Measurements from ENCODE around the gene FFAR1.
A peak's percentile ranks its signal among the peaks of the same experiment; 100 is the strongest.
"Not testable (repeated sequence)": the region's sequence is repeated elsewhere in the genome, so short reads cannot be mapped to it uniquely, and the experiment has no call there.

Gene FFAR1

DNA sequence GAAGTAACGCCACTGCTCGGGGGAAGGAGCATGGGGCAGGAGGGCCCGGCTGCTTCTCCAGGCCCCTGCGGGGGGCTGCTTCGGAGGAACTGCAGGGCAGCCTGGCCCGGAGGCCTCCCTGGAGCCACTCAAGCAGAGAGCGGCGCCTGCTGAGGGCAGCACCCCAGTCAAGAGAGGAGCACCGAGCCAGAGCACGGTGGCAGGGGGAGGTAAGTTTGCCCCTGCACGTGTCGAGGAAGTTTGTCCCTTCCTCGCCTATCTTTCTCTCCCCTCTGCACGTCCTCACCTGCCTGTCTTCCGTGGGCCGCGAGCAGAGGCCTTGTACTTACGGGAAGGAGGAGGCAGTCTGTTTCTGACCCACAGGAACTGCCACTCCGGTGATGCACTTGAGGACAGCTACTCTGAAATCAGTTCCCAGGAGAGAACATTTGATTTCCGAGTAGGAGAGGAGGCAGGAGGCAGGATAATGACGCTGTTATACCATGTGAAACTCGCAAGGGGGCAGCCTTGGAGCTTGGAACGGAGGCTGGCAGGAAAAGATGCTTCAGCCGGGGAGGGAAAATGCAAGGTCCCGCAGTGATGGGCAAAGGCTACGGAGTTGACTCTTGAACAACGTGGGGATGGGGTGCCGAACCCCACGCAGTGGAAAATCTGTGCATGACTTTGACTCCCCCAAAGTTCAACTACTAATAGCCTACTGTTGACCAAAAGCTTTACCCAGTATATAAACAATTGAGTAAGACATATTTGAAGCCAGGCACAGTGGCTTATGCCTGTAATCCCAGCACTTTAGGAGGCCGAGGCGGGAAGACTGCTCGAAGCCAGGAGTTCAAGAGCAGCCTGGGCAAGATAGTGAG is 5.0 kb downstream of the FFAR1 start:
- DNase-seq = peak; percentile 66 to 81
- TF ChIP-seq GATA1 (IDR thresholded peaks at IDR 0.05; ENCODE audit: low read depth, low read length) (no peak), POLR2A (IDR thresholded peaks at IDR 0.05; ENCODE audit: low read length) (no peak)

GRCh38 chr19:35353635-35354034 is 5.9 kb downstream of the FFAR1 start:
- DNase-seq = no peak
- TF ChIP-seq POLR2A (IDR thresholded peaks at IDR 0.05; ENCODE audit: low read length) (no peak), GATA1 (IDR thresholded peaks at IDR 0.05; ENCODE audit: low read depth, low read length) (no peak)

DNA sequence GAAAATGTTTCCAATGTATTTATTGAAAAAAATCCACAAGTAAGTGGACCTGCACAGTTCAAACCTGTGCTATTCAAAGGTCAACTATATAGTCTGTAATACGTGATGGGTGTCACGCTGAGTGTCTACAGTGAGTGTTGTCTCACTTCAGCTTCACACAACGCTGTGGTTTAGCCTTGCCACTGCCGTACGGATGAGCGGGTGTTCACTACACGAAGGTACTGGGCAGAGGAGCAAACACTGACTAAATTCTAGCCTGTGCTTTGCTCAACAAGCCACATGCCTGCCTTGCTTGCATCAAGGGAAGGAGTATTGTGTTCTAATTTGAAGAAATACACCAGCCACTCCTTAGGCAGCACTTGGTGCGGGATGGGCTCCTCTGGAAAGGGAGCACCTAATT is 7.2 kb downstream of the FFAR1 start:
- TF ChIP-seq GATA1 (IDR thresholded peaks at IDR 0.05; ENCODE audit: low read depth, low read length) (no peak), POLR2A (IDR thresholded peaks at IDR 0.05; ENCODE audit: low read length) (no peak)
- no peak for DNase-seq

GRCh38 chr19:35355791-35356460 is 8.2 kb downstream of the FFAR1 start:
- DNase-seq = no peak
- TF ChIP-seq GATA1 (IDR thresholded peaks at IDR 0.05; ENCODE audit: low read depth, low read length) (no peak), POLR2A (IDR thresholded peaks at IDR 0.05; ENCODE audit: low read length) (no peak)

GRCh38 chr19:35357867-35358573 is 10.3 kb downstream of the FFAR1 start, which contains the start of gene FFAR3:
TSS of gene FFAR3 (plus strand) at chr19:35358460. CDS start at chr19:35358891, 431 bp downstream.
- no peak for DNase-seq
- TF ChIP-seq GATA1 (IDR thresholded peaks at IDR 0.05; ENCODE audit: low read depth, low read length) = no peak

- not testable (repeated sequence) for DNase-seq
Measured at GRCh38 chr19:35358834-35359233, 11.1 kb downstream of the FFAR1 start.

DNA sequence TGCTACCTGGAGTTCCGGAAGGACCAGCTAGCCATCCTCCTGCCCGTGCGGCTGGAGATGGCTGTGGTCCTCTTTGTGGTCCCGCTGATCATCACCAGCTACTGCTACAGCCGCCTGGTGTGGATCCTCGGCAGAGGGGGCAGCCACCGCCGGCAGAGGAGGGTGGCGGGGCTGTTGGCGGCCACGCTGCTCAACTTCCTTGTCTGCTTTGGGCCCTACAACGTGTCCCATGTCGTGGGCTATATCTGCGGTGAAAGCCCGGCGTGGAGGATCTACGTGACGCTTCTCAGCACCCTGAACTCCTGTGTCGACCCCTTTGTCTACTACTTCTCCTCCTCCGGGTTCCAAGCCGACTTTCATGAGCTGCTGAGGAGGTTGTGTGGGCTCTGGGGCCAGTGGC is 11.7 kb downstream of the FFAR1 start:
- DNase-seq = not testable (repeated sequence)

DNA sequence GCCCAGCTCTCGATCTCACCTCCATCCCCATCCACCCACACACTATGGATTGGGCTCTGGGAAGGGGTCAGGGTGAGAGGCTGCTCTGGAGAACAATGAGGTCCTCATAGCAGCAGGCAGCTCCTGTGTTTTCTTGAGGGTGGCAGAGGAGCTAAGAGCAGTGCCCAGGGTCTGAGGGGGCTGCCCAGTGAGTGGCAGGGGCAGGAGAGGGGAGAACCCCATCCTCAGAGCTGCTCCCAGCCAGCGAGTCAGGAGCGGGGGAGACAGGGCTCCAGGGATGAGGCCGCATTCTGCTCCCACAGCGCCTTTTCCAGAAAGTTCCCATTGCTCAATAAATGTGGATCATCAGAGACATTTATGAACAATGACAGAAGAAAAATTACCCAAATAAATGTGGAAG is 12.4 kb downstream of the FFAR1 start:
- not testable (repeated sequence) for DNase-seq

GRCh38 chr19:35360880-35361420 is 13.2 kb downstream of the FFAR1 start:
- TF ChIP-seq POLR2A (IDR thresholded peaks at IDR 0.05; ENCODE audit: low read length) = no peak
- TF ChIP-seq GATA1 (IDR thresholded peaks at IDR 0.05; ENCODE audit: low read depth, low read length) = no peak
- no peak for DNase-seq

DNA sequence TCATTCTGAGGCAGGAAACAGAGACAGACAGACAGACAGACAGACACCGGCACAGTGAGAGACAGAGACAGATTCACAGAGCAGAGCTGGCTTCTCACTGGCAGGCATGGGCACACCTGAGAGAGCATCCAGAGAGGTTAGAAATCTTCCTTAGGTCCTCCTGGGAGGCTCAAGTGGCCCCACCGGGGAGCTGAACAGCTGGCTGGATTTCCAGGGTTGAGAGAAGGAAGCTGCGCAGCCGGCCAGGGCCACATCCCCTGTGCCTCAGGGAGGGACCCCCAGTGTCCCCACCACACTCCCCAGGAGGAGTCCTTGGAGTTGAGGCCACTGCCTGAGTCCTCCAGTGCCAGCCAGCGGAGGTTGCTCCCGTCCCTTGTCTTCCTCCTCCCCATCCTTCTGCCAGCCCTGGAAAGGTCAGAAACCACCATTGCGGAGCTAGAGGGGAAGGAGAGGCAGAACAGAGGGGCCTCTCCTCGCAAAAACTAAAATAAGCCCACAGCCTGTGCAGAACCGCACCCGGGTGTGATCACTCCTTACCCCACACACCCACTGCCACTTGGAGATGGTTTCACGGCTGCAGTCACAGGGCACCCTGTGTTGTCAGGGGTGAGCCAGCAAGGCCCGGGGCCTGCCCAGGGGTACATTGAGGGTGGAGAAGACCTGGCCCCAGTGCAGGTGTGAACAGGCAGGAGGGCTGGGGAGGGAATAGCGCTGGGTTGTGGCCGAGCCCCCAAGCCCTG is 14.7 kb downstream of the FFAR1 start:
- no peak for DNase-seq
- no peak for TF ChIP-seq POLR2A (IDR thresholded peaks at IDR 0.05; ENCODE audit: low read length)
- no peak for TF ChIP-seq GATA1 (IDR thresholded peaks at IDR 0.05; ENCODE audit: low read depth, low read length)

DNA sequence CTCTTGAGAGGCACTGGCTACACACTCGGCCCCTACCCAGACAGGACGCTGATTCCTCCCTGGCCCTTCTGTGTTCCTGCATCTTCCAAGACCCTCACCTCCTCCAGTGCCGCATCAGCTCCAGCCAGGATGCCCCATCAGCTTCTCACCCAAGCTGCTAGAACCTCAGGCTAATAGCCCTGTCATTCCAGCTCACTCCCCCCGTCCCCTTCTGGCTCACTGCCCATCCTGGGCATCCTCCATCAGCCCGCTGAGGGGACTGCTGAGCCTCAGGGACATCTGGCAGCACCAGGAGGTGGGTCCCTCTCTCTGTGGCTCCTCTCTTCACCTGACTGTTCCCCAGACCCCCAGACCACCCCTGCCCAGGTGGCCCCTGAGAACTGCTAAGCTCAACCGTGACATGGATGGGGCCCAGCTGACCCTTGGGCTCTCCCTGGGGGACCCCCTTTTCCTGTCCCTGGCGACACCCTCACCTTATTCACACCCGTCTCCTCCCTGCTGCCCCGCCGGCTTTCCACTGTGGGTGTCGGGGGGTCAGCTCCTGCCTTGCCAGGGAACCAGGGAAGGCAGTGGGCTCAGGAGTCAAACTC is 15.4 kb downstream of the FFAR1 start:
- TF ChIP-seq POLR2A (IDR thresholded peaks at IDR 0.05; ENCODE audit: low read length) (no peak), GATA1 (IDR thresholded peaks at IDR 0.05; ENCODE audit: low read depth, low read length) (no peak)

DNA sequence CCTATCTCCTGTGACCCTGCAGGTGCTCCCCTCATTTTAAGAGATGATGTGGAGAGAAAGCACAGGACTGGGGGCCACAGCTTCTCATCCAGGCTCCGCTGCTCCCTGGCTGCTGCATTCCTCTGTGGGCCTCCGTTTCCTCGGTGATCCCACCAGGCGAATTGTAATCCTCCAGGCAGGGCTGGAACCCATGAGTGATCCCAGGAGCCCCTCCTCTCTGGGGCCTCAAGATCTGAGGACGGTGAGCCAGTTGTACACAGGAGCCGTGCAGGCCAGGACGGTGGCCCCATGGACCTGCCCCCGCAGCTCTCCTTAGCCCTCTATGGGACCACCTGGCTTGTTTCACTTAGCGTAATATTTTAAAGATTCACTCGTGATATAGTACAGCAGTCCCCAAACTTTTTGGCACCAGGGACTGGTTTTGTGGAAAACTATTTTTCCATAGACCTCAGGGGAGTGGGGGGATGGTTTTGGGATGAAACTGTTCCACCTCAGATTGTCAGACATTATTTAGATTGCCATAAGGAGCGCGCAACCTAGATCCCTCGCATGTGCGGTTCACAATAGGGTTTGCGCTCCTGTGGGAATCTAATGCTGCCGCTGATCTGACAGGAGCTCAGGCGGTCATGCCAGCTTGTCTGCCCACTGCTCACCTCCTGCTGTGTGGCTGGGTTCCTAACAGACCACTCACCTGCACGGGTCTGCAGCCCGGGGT is 16.2 kb downstream of the FFAR1 start:
- DNase-seq = no peak
- TF ChIP-seq POLR2A (IDR thresholded peaks at IDR 0.05; ENCODE audit: low read length) (no peak), GATA1 (IDR thresholded peaks at IDR 0.05; ENCODE audit: low read depth, low read length) (no peak)

More for the DNA sequence above, 15.4 kb downstream of the FFAR1 start:
- DNase-seq = no peak

GRCh38 chr19:35365303-35365702 is 17.6 kb downstream of the FFAR1 start:
- no peak for DNase-seq
- TF ChIP-seq POLR2A (IDR thresholded peaks at IDR 0.05; ENCODE audit: low read length) (no peak), GATA1 (IDR thresholded peaks at IDR 0.05; ENCODE audit: low read depth, low read length) (no peak)

Measured in erythroblast (primary cell).